GM18520 (cell line): Measurements from ENCODE around the gene EMILIN2.
A peak's percentile ranks its signal among the peaks of the same experiment; 100 is the strongest.
"Not testable (repeated sequence)": the region's sequence is repeated elsewhere in the genome, so short reads cannot be mapped to it uniquely, and the experiment has no call there.

Experiments used
- ATAC-seq: cut with Tn5 transposase; IDR thresholded peaks from one replicate; pipeline ENCODE4 v1.9.1; 2021; ENCODE audit not compliant: unreplicated experiment

EMILIN2 gene

GRCh38 chr18:2913398-2914005 lies 66.7 kb downstream of the EMILIN2 start:
- ATAC-seq, result no peak

DNA sequence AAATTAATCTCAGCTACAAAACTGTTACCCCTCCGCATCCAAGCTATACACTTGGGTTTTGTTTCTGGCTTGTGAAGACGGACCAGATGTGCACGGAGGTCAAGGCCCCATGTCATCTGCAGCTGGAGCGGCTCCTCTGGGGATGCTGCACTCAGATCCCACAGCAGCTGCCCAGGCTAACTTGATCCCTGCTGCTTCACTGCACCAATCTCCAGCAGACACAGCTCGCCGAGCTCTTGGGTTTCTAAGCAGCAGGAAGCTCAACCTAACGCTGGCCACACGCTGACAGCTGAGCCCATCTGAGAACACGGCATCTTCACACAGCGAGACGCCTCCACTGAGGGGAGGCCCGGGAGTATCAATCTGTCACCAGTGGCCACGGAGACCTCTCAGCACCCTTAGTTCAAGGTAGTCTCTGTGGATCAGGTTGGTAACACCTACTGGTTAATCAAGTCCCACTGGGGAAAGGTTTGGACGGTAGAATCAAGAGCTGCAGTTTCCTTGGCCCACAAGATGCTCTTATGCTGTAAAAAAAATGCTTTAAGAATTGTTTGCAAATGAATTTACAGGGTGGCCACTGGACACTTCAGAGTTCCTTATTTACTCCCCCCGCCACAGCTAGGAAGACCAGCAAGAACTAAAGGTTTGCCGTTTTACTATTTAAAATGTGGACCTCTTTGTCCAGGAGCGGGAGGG lies 67.5 kb downstream of the EMILIN2 start:
- ATAC-seq, result no peak

DNA sequence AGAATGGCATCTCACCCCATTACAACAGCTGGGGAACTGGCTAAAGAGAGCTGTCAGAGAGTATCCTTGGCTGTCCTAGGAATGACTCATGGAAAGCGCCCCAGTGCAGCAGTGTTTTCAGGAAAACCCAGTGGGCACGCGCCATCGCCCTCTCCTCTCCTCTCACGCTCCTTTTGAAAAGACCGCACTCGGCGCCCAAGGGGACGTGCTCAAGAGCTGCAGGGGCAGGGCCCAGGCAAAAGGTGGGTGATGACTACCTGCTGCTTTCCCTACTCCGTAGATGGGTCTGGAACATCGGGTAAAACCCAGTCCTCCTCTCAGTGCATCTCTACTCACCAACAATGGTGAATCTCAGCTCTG lies 68.1 kb downstream of the EMILIN2 start:
- no peak for ATAC-seq

DNA sequence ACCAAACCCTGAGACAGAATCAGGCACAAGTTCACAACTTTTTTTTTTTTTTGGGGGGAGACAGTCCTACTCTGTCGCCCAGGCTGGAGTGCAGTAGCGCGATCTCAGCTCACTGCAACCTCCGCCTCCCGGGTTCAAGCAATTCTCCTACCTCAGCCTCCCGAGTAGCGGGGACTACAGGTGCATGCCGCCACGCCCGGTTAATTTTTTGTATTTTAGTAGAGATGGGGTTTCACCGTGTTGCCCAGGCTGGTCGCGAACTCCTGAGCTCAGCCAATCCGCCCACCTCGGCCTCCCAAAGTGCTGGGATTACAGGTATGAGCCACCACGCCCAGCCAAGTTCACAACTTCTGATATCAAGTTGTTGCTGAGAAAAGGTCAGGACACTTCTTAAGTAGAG lies 68.7 kb downstream of the EMILIN2 start:
- ATAC-seq, result not testable (repeated sequence)

- ATAC-seq, result no peak
These were observed 69.4 kb downstream of the EMILIN2 start for GRCh38 chr18:2916184-2916583.

GRCh38 chr18:2917259-2918047 lies 70.6 kb downstream of the EMILIN2 start:
- ATAC-seq, result no peak

- ATAC-seq, result no peak
These were observed 72.2 kb downstream of the EMILIN2 start for GRCh38 chr18:2918761-2919550.

DNA sequence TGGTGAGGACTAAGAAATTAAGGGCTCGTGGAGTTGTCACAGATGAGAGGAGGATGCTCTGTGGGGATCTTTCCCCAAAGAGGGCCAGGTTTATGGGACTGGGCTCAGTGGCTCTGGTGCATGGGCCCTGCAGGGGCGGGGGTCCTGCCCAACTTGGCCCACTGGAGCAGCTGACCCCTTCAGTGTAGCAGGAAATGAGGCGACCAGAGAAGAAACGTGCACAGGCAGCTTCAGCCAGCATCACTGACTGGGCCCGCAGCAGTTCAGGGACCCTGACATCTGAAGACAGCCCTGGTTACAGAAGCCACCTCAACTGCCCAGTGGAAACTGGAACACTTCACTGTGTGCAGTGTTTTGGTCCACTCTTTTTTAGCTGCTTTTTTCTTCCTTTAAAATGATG lies 72.8 kb downstream of the EMILIN2 start:
- no peak for ATAC-seq

DNA sequence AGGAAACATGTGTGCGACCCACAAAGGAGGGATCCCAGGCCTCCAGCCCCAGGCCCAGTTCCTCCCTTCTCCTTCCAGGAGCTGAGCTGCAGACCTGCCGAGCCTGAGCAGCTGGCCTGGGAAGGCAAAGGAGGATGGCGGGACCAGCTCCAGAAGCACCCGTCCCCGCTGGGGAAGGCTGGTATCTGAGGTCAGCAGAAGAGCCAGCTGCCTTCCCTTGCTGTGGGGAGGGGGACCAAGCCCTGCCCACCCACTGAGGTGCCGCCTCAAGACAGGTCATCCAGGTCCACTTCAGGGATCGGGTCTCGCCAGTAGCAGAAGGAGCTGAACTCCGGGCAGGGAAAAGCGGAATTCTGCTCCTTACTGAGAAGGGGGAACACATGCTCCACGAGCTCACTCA lies 73.2 kb downstream of the EMILIN2 start:
- ATAC-seq, result no peak

GRCh38 chr18:2920546-2921343 lies 73.9 kb downstream of the EMILIN2 start:
- no peak for ATAC-seq

DNA sequence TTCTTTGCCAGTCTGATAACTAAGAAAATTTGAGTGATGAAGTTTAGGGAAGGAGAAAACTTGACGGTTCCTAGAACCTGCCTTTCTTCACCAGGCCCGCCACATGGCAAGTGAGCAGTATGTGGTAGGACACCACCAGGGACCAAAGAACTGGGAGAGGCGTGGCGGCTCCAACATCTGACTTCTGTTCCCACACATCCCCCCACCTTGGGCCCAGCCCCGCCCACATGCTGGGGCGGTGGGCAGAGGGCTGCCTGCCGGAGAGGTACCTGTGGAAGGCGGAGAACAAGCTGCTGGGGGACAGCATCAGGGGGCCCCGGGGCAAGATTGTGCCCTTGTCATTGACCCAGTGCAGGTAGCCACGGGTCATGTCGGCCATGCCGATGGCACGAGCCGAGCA lies 75.0 kb downstream of the EMILIN2 start:
- no peak for ATAC-seq

GRCh38 chr18:2923464-2923863 lies 76.7 kb downstream of the EMILIN2 start:
- no peak for ATAC-seq

DNA sequence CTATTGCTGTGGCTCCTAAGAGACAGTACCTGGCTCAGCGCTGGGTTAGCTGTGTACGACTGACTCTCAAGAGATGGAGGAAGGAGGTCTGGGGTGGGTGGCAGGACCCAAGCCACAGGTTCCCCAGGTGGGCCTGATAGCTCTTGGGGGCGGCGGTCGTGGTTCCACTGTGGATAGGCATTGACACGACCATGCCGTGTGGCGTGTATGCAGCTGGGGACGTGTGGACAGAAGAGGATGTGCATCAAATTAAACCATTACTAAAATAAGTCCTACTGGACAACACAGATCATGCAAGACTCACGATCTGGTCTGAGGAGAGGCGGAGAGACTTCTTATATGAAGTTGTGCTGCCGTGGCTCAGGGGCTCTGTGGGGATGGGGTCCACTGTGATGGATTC lies 78.1 kb downstream of the EMILIN2 start:
- ATAC-seq, result no peak

DNA sequence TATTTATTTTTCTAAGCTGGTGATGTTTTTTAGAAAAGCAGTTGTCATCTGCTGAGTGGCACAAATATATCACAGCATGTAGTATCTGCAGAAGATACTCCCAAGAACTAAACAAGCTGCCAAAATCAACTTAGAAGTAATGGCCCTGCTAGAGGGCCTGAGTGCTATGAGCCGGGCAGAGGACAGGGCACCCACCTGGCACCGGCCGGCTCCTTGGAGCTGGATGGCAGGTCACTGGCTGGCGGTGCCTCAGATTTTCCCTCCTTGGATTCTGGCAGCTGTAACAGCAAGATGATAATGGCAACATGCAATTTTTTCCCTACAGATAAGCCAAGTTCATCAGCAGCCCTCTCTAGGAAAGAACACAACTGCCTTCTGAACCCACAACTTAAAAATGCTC lies 79.7 kb downstream of the EMILIN2 start:
- no peak for ATAC-seq

- ATAC-seq, result no peak
These were observed 80.9 kb downstream of the EMILIN2 start for GRCh38 chr18:2927745-2928144.

DNA sequence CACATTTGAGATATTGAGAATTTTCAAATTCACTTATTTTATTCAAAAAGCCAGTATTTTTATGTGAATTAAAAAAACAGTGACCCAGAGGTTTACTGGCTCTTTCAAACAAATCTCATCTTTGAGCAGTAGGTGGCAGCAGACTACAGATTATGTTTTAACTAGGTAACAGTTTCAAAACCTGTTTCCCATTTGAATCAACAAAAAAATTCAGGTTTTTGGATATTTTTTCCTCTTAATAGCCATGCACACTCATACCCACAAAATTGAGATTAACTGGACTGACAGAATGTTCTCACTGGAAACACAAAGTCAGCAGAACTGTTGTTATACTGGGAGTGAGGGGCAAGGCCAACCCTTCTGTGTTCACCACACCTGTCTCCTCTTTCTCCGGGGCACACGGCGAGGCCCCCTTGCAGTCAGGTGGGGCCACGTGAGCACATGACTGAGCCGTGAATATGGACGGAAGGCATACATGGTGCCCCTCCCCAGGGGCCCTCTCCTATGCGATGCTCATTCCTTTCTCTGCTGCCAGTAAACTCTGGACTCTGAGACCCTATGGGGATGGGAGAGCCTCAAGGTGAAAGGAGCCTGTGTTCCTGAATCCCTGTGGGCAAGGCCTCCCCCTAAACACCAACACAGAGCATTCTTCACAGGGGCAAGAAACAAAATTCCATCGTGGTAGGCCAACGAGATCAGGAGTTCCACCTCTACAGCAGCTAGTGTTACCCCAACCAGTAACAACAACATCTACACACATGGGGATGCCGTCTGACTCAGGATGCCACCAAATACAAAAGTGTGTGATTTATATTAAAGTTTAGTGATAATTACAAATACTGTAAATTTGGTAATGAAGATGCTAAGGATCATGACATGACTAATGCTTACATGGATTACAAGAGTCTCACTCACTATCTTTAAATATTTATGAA lies 85.7 kb downstream of the EMILIN2 start:
- peak; percentile 36 for ATAC-seq

GRCh38 chr18:2933995-2934394 lies 87.2 kb downstream of the EMILIN2 start:
- no peak for ATAC-seq

GRCh38 chr18:2935438-2936192 lies 88.8 kb downstream of the EMILIN2 start:
- ATAC-seq, result no peak

DNA sequence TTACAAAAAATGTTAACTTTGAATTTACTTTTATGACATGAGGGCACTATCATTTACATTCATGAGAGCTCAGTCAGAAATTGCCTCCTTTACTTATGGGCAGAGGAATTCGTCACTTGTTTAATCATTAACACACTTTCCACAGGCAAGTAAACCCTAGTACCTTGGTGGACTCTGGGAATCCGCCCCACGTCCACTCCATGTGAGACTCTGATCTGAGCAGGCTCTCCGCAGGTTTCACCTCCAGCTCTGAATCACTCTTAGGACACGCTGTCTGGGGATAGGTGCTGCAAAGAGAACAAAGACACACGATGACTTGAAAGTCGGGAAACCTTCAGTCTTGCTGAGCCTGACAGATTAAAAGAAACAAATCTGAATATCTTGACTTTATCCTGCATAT lies 92.5 kb downstream of the EMILIN2 start:
- no peak for ATAC-seq
